Stomach (tissue), 9 donors: ENCODE data around the gene GMDS. TPM values are rescaled to one million over a fixed set of nuclear protein-coding genes. Genes with fewer than 3 reads are reported as not detected.

Experiments
- DNase-seq, 2 donors: peaks; one replicate each; pipeline versions ENCODE4 v3.0.0 to v3.0.0-alpha.2; 2013 to 2019
- H3K27ac ChIP-seq, 5 donors: fragments of 200-600 bp in 4 of 5; sonication (generic) in 4 of 5; one replicate each; pipeline ENCODE4 v1.5.1; 2013 to 2019; ENCODE audit warnings: mild to moderate bottlenecking in 1 of 5, moderate library complexity in 1 of 5
- H3K27me3 ChIP-seq, 3 donors: fragments of 200-600 bp; sonication (generic); one replicate each; pipeline ENCODE4 v1.5.1; 2017 to 2019; ENCODE audit warnings: mixed run types in 1 of 3
- H3K36me3 ChIP-seq, 4 donors: fragments of 200-600 bp; sonication (generic); 1 replicate in 3 of 4; 2 replicates in 1 of 4; pipeline ENCODE4 v1.5.1; 2016 to 2019
- H3K4me1 ChIP-seq, 4 donors: fragments of 200-600 bp; sonication (generic); one replicate each; pipeline ENCODE4 v1.5.1; 2016 to 2019
- H3K4me3 ChIP-seq, 4 donors: fragments of 200-600 bp; sonication (generic) in 3 of 4; one replicate each; pipeline ENCODE4 v1.5.1; 2016 to 2019; ENCODE audit warnings: mild to moderate bottlenecking in 1 of 4
- H3K9me3 ChIP-seq, 4 donors: fragments of 200-600 bp; sonication (generic); one replicate each; pipeline ENCODE4 v1.5.1; 2016 to 2019
- EP300 ChIP-seq: sonication (generic); formaldehyde crosslinking; IDR thresholded peaks from one replicate; pipeline ENCODE4 v1.6.1; 2017; ENCODE audit warnings: antibody characterized with exemption
- POLR2A ChIP-seq, 4 donors: fragments of 450-650 bp; IDR thresholded peaks; one replicate each; pipeline ENCODE4 v1.6.1; 2016; ENCODE audit warnings: antibody characterized with exemption in 4 of 4, control low read depth in 2 of 4, mild to moderate bottlenecking in 1 of 4, moderate library complexity in 1 of 4
- POLR2AphosphoS5 ChIP-seq, 3 donors: sonication (generic); formaldehyde crosslinking; IDR thresholded peaks; one replicate each; pipeline ENCODE4 v1.6.1; 2016; ENCODE audit warnings: antibody characterized with exemption in 3 of 3
- WGBS, 5 donors: extraction: QIAGEN DNeasy Blood & Tissue Kit in 3 of 5; methylation state at CpG; one replicate each; pipeline versions ENCODE4 v1.1.5 to v1.1.7; 2013 to 2018; 5-methylcytosine and 5-hydroxymethylcytosine counted together
- intact Hi-C: fragments of 100-400 bp; cut with DNase I; formaldehyde crosslinking; loops from one replicate; pipeline ENCODE4 v1.15.1; 2023; ENCODE audit warnings: low total_unique reads
- polyA plus RNA-seq, 3 donors: library from polyadenylated mRNA; stranded (reverse); fragments of 200-250 nt; gene quantifications; one replicate each; pipeline ENCODE4 v1.2.3, GENCODE V29; 2013
- total RNA-seq, 5 donors: library from RNA; depleted of rRNA; stranded (reverse); fragments of >200 nt; gene quantifications; one replicate each; pipeline versions ENCODE4 v1.1.0 to v1.2.3, GENCODE V29; 2014 to 2016
- TF ChIP-seq, protein P1 (sequence below), 7 experiments: fragments of 450-650 bp in 4 of 7; fragments of 200-600 bp in 3 of 7; sonication (generic) in 3 of 7; IDR thresholded peaks; one replicate each; pipeline ENCODE4 v1.5.1; 2016 to 2019; ENCODE audit warnings: antibody characterized with exemption in 7 of 7, control low read depth in 2 of 7, mild to moderate bottlenecking in 1 of 7
- donor health status: healthy with polysubstance abuse.
- donor health status: Bipolar disorder and iron deficiency.
- donor health status: healthy.

Gene GMDS
- total and polyA plus RNA-seq, 8 donors = 83.7 to 262 (median 121) TPM

DNA sequence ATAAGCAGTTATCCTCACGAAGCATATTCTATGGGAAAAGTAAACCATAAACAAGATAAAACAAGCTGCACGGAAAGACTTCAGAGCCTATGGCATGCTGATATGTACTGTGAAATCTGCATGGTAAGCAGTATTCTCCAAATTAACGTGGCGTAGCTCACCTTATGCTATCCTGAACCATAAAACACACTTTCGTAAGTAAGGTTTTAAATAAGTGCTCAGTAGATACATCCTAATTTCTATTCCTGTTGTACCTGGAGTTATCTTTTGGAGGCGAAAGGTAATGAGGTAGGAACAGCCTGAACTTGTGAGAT is 208.7 kb downstream of the GMDS start:
- Histone ChIP-seq H3K4me3 (no peak overlapping the region), H3K4me1 (peaks cover 4 to 13% (median 8%) of the 10 kb centered on the region in 4 donors), H3K27ac (no peak overlapping the region), H3K36me3 (no peaks in the 10 kb centered on the region), H3K27me3 (no peaks in the 10 kb centered on the region), H3K9me3 (no peaks in the 10 kb centered on the region)
- WGBS, 5 donors = 74 to 81% (median 78%) methylated on average over 6 of the region's 6 CpGs
- TF ChIP-seq POLR2A (IDR thresholded peaks at IDR 0.05) (no peak), POLR2AphosphoS5 (IDR thresholded peaks at IDR 0.05) (no peak), EP300 (no peak)
- TF ChIP-seq, protein P1, sequence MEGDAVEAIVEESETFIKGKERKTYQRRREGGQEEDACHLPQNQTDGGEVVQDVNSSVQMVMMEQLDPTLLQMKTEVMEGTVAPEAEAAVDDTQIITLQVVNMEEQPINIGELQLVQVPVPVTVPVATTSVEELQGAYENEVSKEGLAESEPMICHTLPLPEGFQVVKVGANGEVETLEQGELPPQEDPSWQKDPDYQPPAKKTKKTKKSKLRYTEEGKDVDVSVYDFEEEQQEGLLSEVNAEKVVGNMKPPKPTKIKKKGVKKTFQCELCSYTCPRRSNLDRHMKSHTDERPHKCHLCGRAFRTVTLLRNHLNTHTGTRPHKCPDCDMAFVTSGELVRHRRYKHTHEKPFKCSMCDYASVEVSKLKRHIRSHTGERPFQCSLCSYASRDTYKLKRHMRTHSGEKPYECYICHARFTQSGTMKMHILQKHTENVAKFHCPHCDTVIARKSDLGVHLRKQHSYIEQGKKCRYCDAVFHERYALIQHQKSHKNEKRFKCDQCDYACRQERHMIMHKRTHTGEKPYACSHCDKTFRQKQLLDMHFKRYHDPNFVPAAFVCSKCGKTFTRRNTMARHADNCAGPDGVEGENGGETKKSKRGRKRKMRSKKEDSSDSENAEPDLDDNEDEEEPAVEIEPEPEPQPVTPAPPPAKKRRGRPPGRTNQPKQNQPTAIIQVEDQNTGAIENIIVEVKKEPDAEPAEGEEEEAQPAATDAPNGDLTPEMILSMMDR (IDR thresholded peaks at IDR 0.05) = no peak
- no peak for DNase-seq
- intact Hi-C loops = no loop called here

DNA sequence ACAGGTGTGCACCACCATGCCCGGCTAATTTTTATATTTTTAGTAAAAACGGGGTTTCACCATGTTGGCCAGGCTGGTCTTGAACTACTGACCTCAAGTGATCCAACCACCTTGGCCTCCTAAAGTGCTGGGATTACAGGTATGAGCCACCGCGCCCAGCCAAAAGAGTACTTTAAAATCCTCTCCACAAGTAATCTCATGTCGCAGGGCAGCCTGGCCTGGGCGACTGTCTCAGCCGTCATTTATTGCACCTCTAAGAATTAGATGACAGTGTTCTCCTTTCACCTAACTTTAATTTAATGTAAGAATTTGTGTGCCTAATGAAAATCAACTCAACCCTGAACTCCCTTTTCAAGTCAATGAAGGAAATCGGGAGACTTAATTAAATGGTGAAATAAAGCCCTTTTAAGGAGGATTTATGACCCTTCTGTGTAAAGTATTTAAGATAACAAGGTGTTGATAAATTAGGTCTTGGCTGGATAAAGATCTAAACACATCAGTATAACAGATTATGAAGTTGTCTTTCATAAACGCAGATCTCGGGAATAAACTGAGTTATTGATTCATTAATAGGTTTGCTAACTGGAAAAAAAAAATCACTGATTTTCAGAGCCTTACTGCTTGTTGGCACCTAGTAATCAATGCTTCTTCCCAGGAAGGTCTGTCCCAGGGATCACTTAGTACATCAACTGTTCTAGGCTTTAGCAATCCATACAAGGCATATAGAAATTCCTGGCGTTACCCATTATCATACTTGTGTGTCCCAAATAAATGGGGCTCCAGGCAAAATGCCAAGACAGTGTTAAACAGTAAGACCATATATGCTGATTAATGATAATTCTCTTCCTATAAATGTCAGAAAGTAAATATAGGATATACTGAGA is 209.3 kb downstream of the GMDS start:
- DNase-seq = peak in 1 of 2 donors; percentile 11
- intact Hi-C loops = no loop called here

DNA sequence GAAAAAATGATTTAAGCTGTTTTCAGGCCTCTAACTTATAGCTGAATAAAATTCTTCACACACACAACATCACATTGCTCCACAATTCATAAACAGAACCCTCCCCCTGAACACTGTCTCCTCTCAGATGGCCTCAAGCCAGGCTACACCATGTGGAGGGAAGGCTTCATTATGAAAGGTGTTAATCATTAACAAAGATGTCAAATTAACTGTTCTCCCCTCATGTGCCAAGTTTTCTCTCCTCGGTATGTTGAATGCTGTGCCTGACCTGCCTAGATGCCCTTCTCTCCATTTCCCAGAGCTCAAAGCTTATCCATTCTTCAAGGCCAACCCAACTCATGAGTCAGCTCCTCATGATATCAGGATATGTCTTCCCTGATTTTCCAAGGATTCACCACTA is 210.4 kb downstream of the GMDS start:
- no peak overlapping the region for H3K27ac ChIP-seq
- TF ChIP-seq, protein P1 (IDR thresholded peaks at IDR 0.05) = no peak
- TF ChIP-seq POLR2A (IDR thresholded peaks at IDR 0.05) = no peak
- no peak for TF ChIP-seq EP300
- no peak for TF ChIP-seq POLR2AphosphoS5 (IDR thresholded peaks at IDR 0.05)

More for the DNA sequence above, 209.3 kb downstream of the GMDS start:
- no peak for TF ChIP-seq EP300
- TF ChIP-seq, protein P1 (IDR thresholded peaks at IDR 0.05) = no peak
- no peak for TF ChIP-seq POLR2AphosphoS5 (IDR thresholded peaks at IDR 0.05)
- TF ChIP-seq POLR2A (IDR thresholded peaks at IDR 0.05) = no peak
- Histone ChIP-seq H3K27me3 (no peaks in the 10 kb centered on the region), H3K4me1 (peaks cover 4 to 13% (median 8%) of the 10 kb centered on the region in 4 donors), H3K9me3 (no peaks in the 10 kb centered on the region), H3K36me3 (no peaks in the 10 kb centered on the region), H3K27ac (no peak overlapping the region), H3K4me3 (no peak overlapping the region)
- 79 to 87% (median 84%) methylated on average over 11 of the region's 11 CpGs for WGBS, 5 donors

DNA sequence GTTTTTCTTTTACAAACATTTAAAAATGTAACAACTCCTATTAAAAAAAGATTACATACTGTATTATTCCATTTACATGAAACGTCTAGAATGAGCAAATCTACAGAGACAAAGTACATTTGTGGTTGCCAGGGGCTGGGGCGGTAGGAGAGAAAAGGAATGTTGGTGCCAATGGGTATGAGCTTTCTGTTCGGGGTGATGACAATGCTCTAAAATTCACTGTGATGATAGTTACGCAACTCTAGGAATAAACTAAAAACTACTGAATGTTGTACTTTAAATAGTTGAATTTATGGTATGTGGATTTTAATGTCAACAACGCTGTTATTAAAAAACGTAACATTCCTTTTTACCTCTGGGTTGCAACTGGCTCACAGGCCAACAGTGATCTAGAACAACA is 211.1 kb downstream of the GMDS start:
- DNase-seq = no peak
- Histone ChIP-seq H3K9me3 (no peaks in the 10 kb centered on the region), H3K4me3 (no peak overlapping the region), H3K4me1 (peaks cover 4 to 13% (median 8%) of the 10 kb centered on the region in 4 donors), H3K36me3 (no peaks in the 10 kb centered on the region), H3K27ac (no peak overlapping the region), H3K27me3 (no peaks in the 10 kb centered on the region)
- intact Hi-C loops = no loop called here
- WGBS, 5 donors = 85 to 87% (median 85%) methylated on average over 6 of the region's 6 CpGs
- TF ChIP-seq POLR2AphosphoS5 (IDR thresholded peaks at IDR 0.05) (no peak), POLR2A (IDR thresholded peaks at IDR 0.05) (no peak), EP300 (no peak)
- TF ChIP-seq, protein P1 (IDR thresholded peaks at IDR 0.05) = no peak

More for the DNA sequence above, 210.4 kb downstream of the GMDS start:
- Histone ChIP-seq H3K27me3 (no peaks in the 10 kb centered on the region), H3K36me3 (no peaks in the 10 kb centered on the region), H3K9me3 (no peaks in the 10 kb centered on the region), H3K4me1 (peaks cover 4 to 13% (median 8%) of the 10 kb centered on the region in 4 donors), H3K4me3 (no peak overlapping the region)
- intact Hi-C loops = no loop called here
- 43 to 63% (median 53%) methylated on average over 1 of the region's 1 CpG for WGBS, 5 donors
- peak; percentile 9 to 35 for DNase-seq
